ENCODE measurements around the gene NTF3.

The NTF3 gene

DNA sequence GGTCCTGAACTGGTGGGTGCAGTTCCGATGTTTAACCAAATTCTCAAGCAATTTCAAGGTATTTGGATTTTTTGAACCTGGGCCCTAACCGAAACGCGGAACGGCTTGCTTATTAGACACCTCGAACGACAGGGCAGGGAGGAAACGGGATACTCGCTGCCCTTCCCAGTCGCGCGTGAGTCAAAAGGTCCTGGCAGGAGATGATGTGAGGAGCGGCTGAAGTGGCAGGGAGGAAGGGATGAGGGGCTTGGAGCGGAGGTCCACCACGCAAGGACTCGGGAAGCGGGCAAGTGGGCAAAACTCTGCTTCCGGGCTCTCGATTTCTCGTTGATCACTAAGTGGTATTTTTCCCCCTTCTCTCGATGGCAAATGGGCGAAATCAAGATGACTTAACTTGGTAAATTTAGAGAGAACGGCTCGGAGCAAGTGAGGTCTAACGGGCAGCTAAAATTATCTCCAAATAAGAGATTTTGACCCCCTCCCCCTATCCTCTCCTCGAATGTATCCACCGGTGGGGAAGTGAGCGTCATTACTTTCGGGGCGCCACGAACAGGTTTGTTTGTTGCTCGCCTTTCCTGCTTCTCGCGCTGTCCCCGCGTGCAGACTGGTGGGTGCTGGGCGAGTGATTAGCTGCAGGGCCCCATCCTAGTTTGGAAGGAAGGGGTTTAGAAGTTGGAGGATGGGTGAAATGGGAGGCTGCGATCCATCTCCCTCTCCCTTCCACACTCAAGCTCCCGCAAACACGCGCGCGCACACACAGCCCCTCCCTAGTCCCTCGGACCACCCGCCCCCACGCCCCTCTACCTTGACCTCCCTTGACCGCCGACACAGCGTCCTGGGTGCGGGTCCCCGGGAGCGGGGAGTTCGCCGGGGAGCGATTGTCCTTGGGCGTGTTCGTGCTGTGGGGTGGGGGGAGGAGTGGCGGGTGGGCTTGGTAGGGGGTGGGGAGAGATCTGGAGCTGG is 986 bp upstream of the NTF3 start:
- DNase-seq (ENCODE audit: insufficient read length, low spot score) (no peak), FAIRE-seq (no peak)
- TF ChIP-seq POLR2AphosphoS5 (IDR thresholded peaks at IDR 0.05; ENCODE audit: low read depth, low read length), result no peak
- TF ChIP-seq PAX5 (IDR thresholded peaks at IDR 0.05; ENCODE audit: insufficient read depth, low read length, severe bottlenecking), result no peak
- TF ChIP-seq POLR2A (IDR thresholded peaks at IDR 0.05; ENCODE audit: low read depth, low read length), result no peak
- TF ChIP-seq TAF1 (IDR thresholded peaks at IDR 0.05; ENCODE audit: low read depth, low read length), result no peak
- no peak for TF ChIP-seq SPI1 (IDR thresholded peaks at IDR 0.05; ENCODE audit: low read depth, low read length)

DNA sequence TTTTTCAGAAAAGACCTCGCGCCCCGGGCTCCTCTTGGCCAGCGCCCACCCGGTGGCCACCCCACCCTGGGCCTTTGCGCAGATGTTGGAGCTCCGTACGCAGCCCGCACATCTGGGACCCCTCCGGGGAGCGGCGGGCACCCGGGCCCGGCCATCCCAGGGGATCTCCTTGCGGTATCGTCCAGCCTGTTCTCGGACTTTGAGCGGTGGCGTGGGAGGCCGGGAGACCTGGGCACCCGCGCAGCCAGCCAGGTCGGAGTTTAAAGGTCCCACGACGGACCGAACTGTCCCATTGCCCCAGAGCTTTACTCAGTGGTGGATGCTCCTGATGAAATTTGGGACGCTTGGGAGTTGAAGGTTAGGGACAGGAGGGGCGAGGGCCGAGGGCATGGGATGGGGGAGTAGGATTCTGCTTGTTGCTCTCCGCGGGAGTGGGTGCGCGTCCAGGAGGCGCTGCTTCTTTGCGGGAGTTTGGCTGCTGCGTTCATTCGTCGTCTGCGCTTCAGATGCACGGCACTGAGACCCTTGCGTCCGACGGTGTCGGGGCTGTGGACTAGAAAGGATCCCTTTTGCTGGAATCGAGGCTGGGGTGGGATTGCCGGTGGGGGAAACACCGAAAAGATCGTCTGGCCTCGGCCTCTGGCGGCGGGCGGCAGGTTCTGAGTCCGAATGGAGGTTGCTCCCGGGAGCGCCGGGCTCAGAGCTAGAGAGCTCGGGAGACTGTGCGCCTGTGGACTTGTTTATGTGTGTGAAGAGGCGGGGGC is 1.4 kb downstream of the NTF3 start:
- no peak for FAIRE-seq
- no peak for DNase-seq (ENCODE audit: insufficient read length, low spot score)
- TF ChIP-seq PAX5 (IDR thresholded peaks at IDR 0.05; ENCODE audit: insufficient read depth, low read length, severe bottlenecking) (no peak), SPI1 (IDR thresholded peaks at IDR 0.05; ENCODE audit: low read depth, low read length) (no peak), TAF1 (IDR thresholded peaks at IDR 0.05; ENCODE audit: low read depth, low read length) (no peak), POU2F2 (IDR thresholded peaks at IDR 0.05; ENCODE audit: low read depth, low read length) (no peak), POLR2AphosphoS5 (IDR thresholded peaks at IDR 0.05; ENCODE audit: low read depth, low read length) (no peak), POLR2A (IDR thresholded peaks at IDR 0.05; ENCODE audit: low read depth, low read length) (no peak)

DNA sequence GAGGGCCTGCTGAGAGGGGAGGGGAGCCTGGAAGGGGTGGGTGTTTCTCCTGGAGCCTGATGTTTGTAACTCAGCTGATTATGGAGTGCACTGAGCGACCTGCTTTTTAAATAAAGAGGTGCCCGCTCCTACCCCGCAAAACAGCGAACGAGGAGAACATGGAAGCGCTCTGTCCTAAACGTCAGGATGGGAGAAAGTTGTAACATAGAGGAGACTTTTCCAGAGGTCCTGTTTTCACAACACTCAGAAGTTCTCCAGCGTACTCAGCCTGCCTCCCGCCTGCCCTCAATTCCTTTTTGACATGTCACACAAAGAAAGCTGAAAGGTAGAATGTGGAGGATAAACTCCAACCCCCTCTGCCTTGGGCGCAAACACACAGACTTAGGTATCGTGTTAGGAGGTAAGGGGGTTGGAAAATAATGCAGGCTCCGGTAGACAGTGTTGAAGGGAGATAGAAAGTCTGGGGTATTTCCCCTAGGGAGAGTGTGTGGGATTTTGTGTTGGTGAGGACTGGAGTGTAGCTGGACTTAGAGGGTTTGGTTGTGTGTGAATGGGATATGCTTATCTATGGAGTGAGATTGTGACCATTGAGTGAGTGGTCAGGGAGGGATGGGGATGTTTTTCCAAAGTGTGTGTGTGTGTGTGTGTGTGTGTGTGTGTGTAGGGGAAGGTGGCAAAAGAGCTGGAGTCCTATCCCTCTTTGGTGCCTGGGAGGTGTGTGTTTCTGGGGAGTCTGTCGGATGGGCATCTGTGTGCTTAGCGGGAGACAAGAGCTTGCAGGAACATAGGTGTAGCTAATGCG is 2.1 kb downstream of the NTF3 start:
- TF ChIP-seq POLR2AphosphoS5 (IDR thresholded peaks at IDR 0.05; ENCODE audit: low read depth, low read length) (no peak), TAF1 (IDR thresholded peaks at IDR 0.05; ENCODE audit: low read depth, low read length) (no peak), SPI1 (IDR thresholded peaks at IDR 0.05; ENCODE audit: low read depth, low read length) (no peak), POLR2A (IDR thresholded peaks at IDR 0.05; ENCODE audit: low read depth, low read length) (no peak), POU2F2 (IDR thresholded peaks at IDR 0.05; ENCODE audit: low read depth, low read length) (no peak), PAX5 (IDR thresholded peaks at IDR 0.05; ENCODE audit: insufficient read depth, low read length, severe bottlenecking) (no peak)
- no peak for FAIRE-seq

DNA sequence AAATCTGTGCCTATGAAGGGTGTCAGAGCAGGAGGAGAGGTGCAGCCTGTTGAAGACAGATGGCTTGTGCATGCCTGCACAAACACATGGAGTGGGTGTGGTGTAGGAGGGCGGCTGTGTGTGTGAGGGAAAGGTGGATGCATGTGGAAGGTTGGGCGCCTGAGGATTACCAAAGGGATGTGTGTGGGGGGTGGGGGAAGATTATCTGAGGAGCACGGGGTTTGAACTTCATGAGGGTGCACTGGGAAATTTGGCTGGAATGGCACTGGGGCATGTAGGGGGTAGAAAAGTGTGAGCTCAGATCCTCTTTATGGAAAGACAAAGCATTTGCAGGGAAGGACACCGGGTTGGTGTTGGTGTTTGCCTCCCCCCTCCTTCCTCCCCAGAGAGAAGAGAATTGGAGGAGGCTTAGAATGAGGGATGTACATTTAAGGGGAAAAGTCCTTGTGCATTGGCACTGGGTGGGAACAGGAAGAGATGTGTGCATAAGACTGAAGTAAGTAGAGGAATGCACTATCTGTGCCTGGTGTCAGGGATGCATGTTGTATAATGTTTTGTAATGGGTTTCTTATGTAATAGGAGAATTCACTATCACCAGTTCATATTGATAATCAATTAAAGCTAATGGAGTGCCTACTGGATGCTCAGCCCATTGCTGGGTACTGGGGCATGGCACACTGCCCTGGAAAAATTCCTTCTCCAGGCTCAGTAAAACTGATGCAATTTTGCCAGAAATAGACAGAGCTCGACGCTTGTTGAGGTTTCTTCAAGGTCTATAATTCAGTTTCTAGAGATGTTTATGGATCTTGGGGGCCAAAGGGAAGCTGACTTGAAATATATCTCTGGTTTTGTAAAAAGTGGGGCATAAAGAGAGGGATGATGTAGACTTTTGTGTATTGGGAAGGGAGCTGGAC is 3.0 kb downstream of the NTF3 start:
- DNase-seq (ENCODE audit: insufficient read length, low spot score) (no peak), FAIRE-seq (no peak)
- TF ChIP-seq POU2F2 (IDR thresholded peaks at IDR 0.05; ENCODE audit: low read depth, low read length), result no peak
- no peak for TF ChIP-seq POLR2A (IDR thresholded peaks at IDR 0.05; ENCODE audit: low read depth, low read length)
- TF ChIP-seq SPI1 (IDR thresholded peaks at IDR 0.05; ENCODE audit: low read depth, low read length), result no peak
- no peak for TF ChIP-seq TAF1 (IDR thresholded peaks at IDR 0.05; ENCODE audit: low read depth, low read length)
- no peak for TF ChIP-seq PAX5 (IDR thresholded peaks at IDR 0.05; ENCODE audit: insufficient read depth, low read length, severe bottlenecking)
- no peak for TF ChIP-seq POLR2AphosphoS5 (IDR thresholded peaks at IDR 0.05; ENCODE audit: low read depth, low read length)

More for the DNA sequence above, 2.1 kb downstream of the NTF3 start:
- no peak for DNase-seq (ENCODE audit: insufficient read length, low spot score)

DNA sequence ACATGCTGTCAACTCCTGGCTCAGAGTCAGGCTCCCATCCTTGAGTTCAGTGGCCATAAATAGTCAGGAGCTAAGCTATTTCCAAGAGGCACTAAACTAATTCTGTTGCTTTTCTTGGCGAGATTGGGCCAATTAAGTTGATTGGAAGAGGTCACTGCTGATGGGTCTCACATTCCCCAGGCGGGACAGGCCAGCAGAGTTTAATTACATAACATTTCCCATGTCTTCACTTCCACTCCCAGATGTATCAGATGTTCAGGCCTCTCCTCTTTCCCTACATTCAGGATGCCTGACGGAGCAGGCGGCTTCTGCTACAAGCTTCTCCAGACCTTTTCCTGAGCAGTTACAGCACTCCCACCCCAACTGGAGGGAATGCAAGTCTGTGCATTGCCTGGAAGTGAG is 5.3 kb downstream of the NTF3 start:
- FAIRE-seq, result no peak
- TF ChIP-seq TAF1 (IDR thresholded peaks at IDR 0.05; ENCODE audit: low read depth, low read length) (no peak), POLR2A (IDR thresholded peaks at IDR 0.05; ENCODE audit: low read depth, low read length) (no peak), POU2F2 (IDR thresholded peaks at IDR 0.05; ENCODE audit: low read depth, low read length) (no peak), POLR2AphosphoS5 (IDR thresholded peaks at IDR 0.05; ENCODE audit: low read depth, low read length) (no peak), SPI1 (IDR thresholded peaks at IDR 0.05; ENCODE audit: low read depth, low read length) (no peak), PAX5 (IDR thresholded peaks at IDR 0.05; ENCODE audit: insufficient read depth, low read length, severe bottlenecking) (no peak)
- DNase-seq (ENCODE audit: insufficient read length, low spot score), result no peak

DNA sequence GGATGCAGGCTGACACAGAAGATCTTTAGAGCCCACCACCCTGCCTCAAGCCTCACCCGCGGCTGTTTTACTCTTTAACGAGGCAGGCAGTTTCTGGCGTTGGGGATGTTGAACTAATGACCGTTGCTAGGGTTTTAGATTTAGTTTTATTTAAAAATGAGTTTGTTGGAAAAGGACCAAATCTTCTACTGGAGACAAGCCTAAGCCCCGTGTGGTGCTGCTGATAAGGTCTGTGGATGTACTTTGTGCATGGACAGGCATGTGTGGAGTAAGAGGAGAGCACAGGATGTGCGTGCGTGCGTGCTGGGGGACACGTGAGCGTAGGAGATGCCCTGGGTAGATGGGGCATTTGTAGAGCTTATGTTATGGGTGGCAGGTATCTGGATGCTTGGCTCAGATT is 5.7 kb downstream of the NTF3 start:
- TF ChIP-seq PAX5 (IDR thresholded peaks at IDR 0.05; ENCODE audit: insufficient read depth, low read length, severe bottlenecking), result no peak
- DNase-seq (ENCODE audit: insufficient read length, low spot score) (no peak), FAIRE-seq (no peak)

DNA sequence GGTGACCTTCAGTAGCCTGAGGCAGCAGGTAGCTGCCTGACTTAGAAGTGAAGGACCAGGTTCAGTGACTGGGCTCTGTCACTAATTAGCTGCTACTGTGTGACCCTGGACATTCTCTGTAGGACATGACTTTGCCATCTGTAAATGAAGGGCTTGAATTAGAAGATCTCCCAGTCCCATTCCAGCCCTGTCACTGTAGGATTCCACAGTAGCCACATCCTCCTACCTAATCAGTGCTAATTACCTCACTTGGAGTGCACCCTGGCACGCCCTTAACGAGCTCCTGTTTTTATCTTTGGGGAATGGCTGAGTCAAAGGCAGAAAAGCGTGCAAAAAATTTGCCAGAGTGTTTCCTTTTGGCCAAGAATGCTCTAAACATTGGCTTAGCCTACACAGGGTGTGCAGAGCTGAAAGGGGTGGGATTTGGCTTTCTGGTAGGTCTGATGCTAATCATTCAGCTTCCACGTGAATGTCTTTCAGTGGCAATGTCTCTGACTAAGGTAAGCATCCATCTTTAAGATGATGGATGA is 6.8 kb downstream of the NTF3 start:
- no peak for DNase-seq (ENCODE audit: insufficient read length, low spot score)
- no peak for FAIRE-seq
- TF ChIP-seq TAF1 (IDR thresholded peaks at IDR 0.05; ENCODE audit: low read depth, low read length), result no peak
- no peak for TF ChIP-seq PAX5 (IDR thresholded peaks at IDR 0.05; ENCODE audit: insufficient read depth, low read length, severe bottlenecking)
- no peak for TF ChIP-seq POLR2A (IDR thresholded peaks at IDR 0.05; ENCODE audit: low read depth, low read length)
- no peak for TF ChIP-seq POU2F2 (IDR thresholded peaks at IDR 0.05; ENCODE audit: low read depth, low read length)

DNA sequence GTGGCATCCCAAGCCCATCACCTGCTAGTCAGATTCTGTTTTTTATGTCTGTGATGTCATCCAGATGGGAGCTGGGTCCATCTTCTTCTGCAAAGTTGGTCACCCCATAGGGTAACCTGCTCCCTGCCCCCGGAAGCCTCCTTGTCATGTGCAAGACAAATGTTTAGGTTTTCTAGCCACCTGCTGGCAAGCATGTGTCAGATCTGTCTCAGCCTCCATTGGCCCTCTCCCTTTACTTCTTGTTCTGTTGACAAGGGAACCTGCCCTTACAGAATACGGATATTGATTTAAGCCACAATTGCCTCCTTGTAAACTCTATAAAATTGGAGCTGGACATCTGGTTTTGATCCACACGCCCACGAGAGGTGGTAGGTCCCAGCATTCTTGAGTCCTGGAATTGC is 7.5 kb downstream of the NTF3 start:
- TF ChIP-seq SPI1 (IDR thresholded peaks at IDR 0.05; ENCODE audit: low read depth, low read length) (no peak), TAF1 (IDR thresholded peaks at IDR 0.05; ENCODE audit: low read depth, low read length) (no peak), POLR2AphosphoS5 (IDR thresholded peaks at IDR 0.05; ENCODE audit: low read depth, low read length) (no peak), POLR2A (IDR thresholded peaks at IDR 0.05; ENCODE audit: low read depth, low read length) (no peak), POU2F2 (IDR thresholded peaks at IDR 0.05; ENCODE audit: low read depth, low read length) (no peak), PAX5 (IDR thresholded peaks at IDR 0.05; ENCODE audit: insufficient read depth, low read length, severe bottlenecking) (no peak)
- FAIRE-seq (no peak), DNase-seq (ENCODE audit: insufficient read length, low spot score) (no peak)
